K562 (cell line): Measurements from ENCODE around the gene ZNF302. TPM values are rescaled to one million over a fixed set of nuclear protein-coding genes. Genes with fewer than 3 reads are reported as not detected.

Source experiments
- EP400 ChIP-seq: fragments of 450-650 bp; IDR thresholded peaks from 2 replicates; pipeline ENCODE4 v1.6.1; 2017; ENCODE audit warnings: antibody characterized with exemption, mild to moderate bottlenecking, moderate library complexity
- FOXA3 ChIP-seq, 2 experiments: fragments of 450-650 bp in 1 of 2; sonication (generic) in 1 of 2; formaldehyde crosslinking; IDR thresholded peaks in 1 of 2; conservative IDR thresholded peaks in 1 of 2; 2 replicates each; pipeline versions ENCODE4 v1.4.0 to v1.8.0; 2020 to 2022; ENCODE audit warnings: mild to moderate bottlenecking in 2 of 2, missing genetic modification reagents in 1 of 2
- KLF13 ChIP-seq: fragments of 450-650 bp; IDR thresholded peaks from 2 replicates; pipeline ENCODE4 v1.6.1; 2016; ENCODE audit warnings: missing genetic modification characterization, low read depth, mild to moderate bottlenecking, missing compliant biosample characterization, moderate library complexity, borderline replicate concordance
- NEUROD1 ChIP-seq: fragments of 150-350 bp; IDR thresholded peaks from 2 replicates; pipeline ENCODE4 v1.6.1; 2014; ENCODE audit warnings: borderline replicate concordance, low read length, low read depth; ENCODE audit not compliant: partially characterized antibody
- PHTF2 ChIP-seq: fragments of 250-450 bp; sonication (Bioruptor Pico); IDR thresholded peaks from 2 replicates; pipeline ENCODE4 v1.5.0; 2021; ENCODE audit warnings: mild to moderate bottlenecking
- ZC3H4 ChIP-seq: sonication (generic); formaldehyde crosslinking; IDR thresholded peaks from 2 replicates; pipeline ENCODE4 v1.9.0; 2021; ENCODE audit warnings: missing genetic modification reagents, borderline replicate concordance
- ZFP36 ChIP-seq: fragments of 150-350 bp; IDR thresholded peaks from 2 replicates; pipeline ENCODE4 v1.6.1; 2018; ENCODE audit warnings: low read length, low read depth; ENCODE audit not compliant: partially characterized antibody
- polyA plus RNA-seq, 8 experiments: library from polyadenylated mRNA; depleted of rRNA in 4 of 8; stranded (reverse) in 5 of 8; unstranded in 3 of 8; fragments of >200 nt; fragmentation: Nextera tagmentation in 2 of 8; fragmentation: Illumina TruSeq in 1 of 8; extraction: Ambion mirVana in 2 of 8; extraction: Trizol in 1 of 8; gene quantifications; 2 replicates each; pipeline versions ENCODE4 v1.2.1 to v1.2.3, GENCODE V29; 2011 to 2014; ENCODE audit warnings: inconsistent platforms in 1 of 8, missing spikeins in 1 of 8
- total RNA-seq, 7 experiments: library from RNA; depleted of rRNA in 6 of 7; stranded (reverse); fragments of >200 nt in 6 of 7; fragmentation: Illumina TruSeq in 2 of 7; extraction: Trizol in 2 of 7; gene quantifications; 2 replicates each; pipeline versions ENCODE4 v1.2.1 to v1.2.3, GENCODE V29; 2011 to 2021; ENCODE audit warnings: low replicate concordance in 1 of 7
- TF ChIP-seq, protein P1 (sequence below): fragments of 150-350 bp; IDR thresholded peaks from 2 replicates; pipeline ENCODE4 v1.6.1; 2014; ENCODE audit warnings: low read depth, mild to moderate bottlenecking, low read length, borderline replicate concordance
- TF ChIP-seq, protein P2 (sequence below): fragments of 200-800 bp; sonication (Bioruptor generic); IDR thresholded peaks from 2 replicates; pipeline ENCODE4 v1.6.1; 2017; ENCODE audit warnings: missing genetic modification characterization, missing compliant biosample characterization
- TF ChIP-seq, protein P3 (sequence below): fragments of 450-650 bp; IDR thresholded peaks from 2 replicates; pipeline ENCODE4 v1.6.1; 2014; ENCODE audit warnings: low read depth, mild to moderate bottlenecking, moderate library complexity, borderline replicate concordance
- TF ChIP-seq, protein P4 (sequence below): fragments of 450-650 bp; formaldehyde crosslinking; IDR thresholded peaks from 2 replicates; pipeline ENCODE4 v1.4.0; 2020; ENCODE audit warnings: mild to moderate bottlenecking, moderate library complexity
- TF ChIP-seq, protein P5 (sequence below): fragments of 450-650 bp; formaldehyde crosslinking; conservative IDR thresholded peaks from 2 replicates; pipeline ENCODE4 v1.4.0; 2022; ENCODE audit warnings: mild to moderate bottlenecking, missing genetic modification characterization
- TF ChIP-seq, protein P6 (sequence below): fragments of 250-450 bp; sonication (Bioruptor Pico); IDR thresholded peaks from 2 replicates; pipeline ENCODE4 v1.4.0; 2020; ENCODE audit warnings: mild to moderate bottlenecking

Gene ZNF302
- total and polyA plus RNA-seq, 9 of the 15 experiments (the other 6 are each of a cell fraction or from before 2014, with no cell fraction given) = 0.08 to 1.0 (median 0.27) TPM; not detected in 1

DNA sequence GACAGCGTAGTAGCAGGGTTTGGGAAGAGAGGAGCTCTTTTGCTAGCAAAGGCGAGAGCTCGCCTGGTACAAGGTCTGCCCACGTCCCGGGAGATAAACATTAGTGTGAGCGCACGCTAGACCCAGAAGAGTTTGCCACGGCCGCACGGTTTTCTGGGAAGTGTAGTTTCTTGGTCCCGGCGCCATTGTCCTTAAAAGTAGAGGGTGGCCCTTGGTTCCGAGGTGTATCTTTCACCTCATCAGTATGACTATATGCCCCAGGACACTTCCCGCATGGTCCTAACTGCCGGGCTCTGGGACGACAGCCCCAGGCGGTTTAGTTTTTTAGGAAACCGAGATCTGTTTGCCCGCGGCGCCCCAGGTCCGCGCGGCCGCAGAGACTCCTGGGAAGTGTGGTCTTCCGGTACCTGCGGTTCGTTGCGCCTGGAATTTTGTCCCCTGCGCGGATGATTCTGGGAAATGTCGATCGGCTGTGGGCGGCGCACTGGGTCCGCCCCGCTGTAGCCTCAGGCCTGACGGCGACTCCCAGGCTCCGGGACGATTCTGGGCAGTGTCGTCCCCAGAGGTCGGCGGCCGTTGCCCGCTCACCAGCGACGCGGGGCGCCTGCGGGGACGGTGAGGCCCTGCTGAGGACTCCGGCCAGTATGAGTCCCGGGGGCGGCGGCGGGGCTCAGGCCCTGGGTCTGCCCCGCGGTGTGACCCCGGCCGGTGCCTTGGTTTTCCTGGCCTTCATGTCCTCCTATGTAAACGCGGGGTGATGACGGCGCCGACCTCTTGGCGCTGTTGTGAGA, 56.5 kb downstream of the ZNF302 start, which contains the start of gene ZNF181 (continued):
- TF ChIP-seq EP400 (peak; percentile 91), ZC3H4 (no peak), NEUROD1 (no peak), ZFP36 (no peak), KLF13 (tag) (peak; percentile 85), FOXA3 (CRISPR knock-in tag; conservative IDR thresholded peaks at IDR 0.05 in 1 of 2, IDR thresholded peaks at IDR 0.05 in 1 of 2) (peak; percentile 1 to 39; a peak in 2 of 4 replicates), PHTF2 (CRISPR knock-in tag) (no peak)
- TF ChIP-seq, protein P1, sequence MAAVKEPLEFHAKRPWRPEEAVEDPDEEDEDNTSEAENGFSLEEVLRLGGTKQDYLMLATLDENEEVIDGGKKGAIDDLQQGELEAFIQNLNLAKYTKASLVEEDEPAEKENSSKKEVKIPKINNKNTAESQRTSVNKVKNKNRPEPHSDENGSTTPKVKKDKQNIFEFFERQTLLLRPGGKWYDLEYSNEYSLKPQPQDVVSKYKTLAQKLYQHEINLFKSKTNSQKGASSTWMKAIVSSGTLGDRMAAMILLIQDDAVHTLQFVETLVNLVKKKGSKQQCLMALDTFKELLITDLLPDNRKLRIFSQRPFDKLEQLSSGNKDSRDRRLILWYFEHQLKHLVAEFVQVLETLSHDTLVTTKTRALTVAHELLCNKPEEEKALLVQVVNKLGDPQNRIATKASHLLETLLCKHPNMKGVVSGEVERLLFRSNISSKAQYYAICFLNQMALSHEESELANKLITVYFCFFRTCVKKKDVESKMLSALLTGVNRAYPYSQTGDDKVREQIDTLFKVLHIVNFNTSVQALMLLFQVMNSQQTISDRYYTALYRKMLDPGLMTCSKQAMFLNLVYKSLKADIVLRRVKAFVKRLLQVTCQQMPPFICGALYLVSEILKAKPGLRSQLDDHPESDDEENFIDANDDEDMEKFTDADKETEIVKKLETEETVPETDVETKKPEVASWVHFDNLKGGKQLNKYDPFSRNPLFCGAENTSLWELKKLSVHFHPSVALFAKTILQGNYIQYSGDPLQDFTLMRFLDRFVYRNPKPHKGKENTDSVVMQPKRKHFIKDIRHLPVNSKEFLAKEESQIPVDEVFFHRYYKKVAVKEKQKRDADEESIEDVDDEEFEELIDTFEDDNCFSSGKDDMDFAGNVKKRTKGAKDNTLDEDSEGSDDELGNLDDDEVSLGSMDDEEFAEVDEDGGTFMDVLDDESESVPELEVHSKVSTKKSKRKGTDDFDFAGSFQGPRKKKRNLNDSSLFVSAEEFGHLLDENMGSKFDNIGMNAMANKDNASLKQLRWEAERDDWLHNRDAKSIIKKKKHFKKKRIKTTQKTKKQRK = no peak
- TF ChIP-seq, protein P2, sequence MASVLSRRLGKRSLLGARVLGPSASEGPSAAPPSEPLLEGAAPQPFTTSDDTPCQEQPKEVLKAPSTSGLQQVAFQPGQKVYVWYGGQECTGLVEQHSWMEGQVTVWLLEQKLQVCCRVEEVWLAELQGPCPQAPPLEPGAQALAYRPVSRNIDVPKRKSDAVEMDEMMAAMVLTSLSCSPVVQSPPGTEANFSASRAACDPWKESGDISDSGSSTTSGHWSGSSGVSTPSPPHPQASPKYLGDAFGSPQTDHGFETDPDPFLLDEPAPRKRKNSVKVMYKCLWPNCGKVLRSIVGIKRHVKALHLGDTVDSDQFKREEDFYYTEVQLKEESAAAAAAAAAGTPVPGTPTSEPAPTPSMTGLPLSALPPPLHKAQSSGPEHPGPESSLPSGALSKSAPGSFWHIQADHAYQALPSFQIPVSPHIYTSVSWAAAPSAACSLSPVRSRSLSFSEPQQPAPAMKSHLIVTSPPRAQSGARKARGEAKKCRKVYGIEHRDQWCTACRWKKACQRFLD (CRISPR knock-in tag) = peak; percentile 86; the same call in 1 of the 2 replicates
- TF ChIP-seq, protein P3, sequence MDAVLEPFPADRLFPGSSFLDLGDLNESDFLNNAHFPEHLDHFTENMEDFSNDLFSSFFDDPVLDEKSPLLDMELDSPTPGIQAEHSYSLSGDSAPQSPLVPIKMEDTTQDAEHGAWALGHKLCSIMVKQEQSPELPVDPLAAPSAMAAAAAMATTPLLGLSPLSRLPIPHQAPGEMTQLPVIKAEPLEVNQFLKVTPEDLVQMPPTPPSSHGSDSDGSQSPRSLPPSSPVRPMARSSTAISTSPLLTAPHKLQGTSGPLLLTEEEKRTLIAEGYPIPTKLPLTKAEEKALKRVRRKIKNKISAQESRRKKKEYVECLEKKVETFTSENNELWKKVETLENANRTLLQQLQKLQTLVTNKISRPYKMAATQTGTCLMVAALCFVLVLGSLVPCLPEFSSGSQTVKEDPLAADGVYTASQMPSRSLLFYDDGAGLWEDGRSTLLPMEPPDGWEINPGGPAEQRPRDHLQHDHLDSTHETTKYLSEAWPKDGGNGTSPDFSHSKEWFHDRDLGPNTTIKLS = peak; percentile 88
- TF ChIP-seq, protein P4, sequence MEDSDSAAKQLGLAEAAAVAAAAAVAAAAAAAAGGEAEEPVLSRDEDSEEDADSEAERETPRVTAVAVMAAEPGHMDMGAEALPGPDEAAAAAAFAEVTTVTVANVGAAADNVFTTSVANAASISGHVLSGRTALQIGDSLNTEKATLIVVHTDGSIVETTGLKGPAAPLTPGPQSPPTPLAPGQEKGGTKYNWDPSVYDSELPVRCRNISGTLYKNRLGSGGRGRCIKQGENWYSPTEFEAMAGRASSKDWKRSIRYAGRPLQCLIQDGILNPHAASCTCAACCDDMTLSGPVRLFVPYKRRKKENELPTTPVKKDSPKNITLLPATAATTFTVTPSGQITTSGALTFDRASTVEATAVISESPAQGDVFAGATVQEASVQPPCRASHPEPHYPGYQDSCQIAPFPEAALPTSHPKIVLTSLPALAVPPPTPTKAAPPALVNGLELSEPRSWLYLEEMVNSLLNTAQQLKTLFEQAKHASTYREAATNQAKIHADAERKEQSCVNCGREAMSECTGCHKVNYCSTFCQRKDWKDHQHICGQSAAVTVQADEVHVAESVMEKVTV = 0 out of 2 replicates have a peak, but pooled peaks have one; percentile 19
- TF ChIP-seq, protein P5, sequence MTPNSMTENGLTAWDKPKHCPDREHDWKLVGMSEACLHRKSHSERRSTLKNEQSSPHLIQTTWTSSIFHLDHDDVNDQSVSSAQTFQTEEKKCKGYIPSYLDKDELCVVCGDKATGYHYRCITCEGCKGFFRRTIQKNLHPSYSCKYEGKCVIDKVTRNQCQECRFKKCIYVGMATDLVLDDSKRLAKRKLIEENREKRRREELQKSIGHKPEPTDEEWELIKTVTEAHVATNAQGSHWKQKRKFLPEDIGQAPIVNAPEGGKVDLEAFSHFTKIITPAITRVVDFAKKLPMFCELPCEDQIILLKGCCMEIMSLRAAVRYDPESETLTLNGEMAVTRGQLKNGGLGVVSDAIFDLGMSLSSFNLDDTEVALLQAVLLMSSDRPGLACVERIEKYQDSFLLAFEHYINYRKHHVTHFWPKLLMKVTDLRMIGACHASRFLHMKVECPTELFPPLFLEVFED (CRISPR knock-in tag) = no peak
- TF ChIP-seq, protein P6, sequence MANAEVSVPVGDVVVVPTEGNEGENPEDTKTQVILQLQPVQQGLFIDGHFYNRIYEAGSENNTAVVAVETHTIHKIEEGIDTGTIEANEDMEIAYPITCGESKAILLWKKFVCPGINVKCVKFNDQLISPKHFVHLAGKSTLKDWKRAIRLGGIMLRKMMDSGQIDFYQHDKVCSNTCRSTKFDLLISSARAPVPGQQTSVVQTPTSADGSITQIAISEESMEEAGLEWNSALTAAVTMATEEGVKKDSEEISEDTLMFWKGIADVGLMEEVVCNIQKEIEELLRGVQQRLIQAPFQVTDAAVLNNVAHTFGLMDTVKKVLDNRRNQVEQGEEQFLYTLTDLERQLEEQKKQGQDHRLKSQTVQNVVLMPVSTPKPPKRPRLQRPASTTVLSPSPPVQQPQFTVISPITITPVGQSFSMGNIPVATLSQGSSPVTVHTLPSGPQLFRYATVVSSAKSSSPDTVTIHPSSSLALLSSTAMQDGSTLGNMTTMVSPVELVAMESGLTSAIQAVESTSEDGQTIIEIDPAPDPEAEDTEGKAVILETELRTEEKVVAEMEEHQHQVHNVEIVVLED = peak; percentile 57; the same call in 1 of the 2 replicates
